ENCODE results near the gene ATP6V0D1. TPM values are rescaled to one million over a fixed set of nuclear protein-coding genes. Genes with fewer than 3 reads are reported as not detected.

Gene ATP6V0D1
- total RNA-seq, 1 donor from 2014 or later: 64.3 TPM

DNA sequence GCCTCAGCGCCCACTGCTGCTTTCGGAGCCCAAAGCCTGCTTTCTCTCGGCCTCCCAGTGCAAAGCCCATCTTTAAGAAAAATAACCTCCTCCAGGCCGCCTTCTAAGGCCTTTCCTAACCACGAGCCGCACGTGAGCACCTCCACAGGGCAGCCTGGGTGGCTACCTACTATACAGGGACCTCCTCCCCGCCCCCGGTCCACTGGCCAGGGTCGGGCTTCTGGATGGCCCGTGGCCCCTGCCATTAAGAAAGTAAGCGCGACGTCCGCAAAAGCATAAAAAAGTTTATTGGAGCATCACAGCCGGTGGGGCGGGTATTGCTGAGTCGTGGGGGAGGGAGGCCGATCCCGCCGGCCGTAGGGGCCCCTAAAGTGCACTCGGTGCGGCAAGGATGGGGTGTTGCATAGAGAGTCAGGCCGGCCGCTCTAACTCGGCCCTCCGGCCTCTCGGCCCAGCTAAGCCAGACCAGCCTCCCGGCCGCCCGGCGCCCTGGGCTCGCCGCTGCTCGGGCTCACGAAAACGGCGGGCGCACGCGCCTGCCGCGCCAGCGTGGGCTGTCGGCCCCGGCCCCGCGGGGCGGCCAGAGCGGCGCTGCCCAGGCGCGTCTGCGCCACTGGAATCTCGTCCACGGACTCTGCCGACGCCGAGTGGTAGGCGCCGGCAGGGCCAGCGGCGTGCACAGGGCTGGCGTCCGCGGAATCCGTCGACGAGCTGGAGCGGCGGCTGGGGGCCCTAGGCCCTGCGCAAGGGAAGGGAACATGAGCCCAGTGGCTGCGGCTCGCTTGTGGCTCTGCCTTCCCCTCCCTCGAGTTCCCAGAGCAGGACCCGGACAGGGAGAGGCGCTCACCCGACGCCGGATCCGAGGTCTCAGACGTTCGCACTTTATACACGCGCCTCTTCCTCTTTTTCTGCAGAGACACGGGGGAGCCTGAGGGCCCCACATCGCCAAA is 86.5 kb downstream of the ATP6V0D1 start:
- Histone ChIP-seq H3K36me3 (no peaks in the 10 kb centered on the region), H3K4me3 (peak overlapping the region; percentile 39 to 58), H3K27ac (peak overlapping the region; percentile 49 to 52), H3K4me1 (peaks cover 15 to 28% of the 10 kb centered on the region in 2 donors), H3K9me3 (no peaks in the 10 kb centered on the region), H3K27me3 (peaks cover 15% of the 10 kb centered on the region)
- DNase-seq (ENCODE audit: low spot score in 2 of 2): peak in 1 of 2 donors; percentile 67
- intact Hi-C loops (cut with DNase I): loop anchor here (10.0 kb wide), 1 partner anchor 110 kb away; no protein-coding TSS in a partner anchor
- TF ChIP-seq, protein P1, sequence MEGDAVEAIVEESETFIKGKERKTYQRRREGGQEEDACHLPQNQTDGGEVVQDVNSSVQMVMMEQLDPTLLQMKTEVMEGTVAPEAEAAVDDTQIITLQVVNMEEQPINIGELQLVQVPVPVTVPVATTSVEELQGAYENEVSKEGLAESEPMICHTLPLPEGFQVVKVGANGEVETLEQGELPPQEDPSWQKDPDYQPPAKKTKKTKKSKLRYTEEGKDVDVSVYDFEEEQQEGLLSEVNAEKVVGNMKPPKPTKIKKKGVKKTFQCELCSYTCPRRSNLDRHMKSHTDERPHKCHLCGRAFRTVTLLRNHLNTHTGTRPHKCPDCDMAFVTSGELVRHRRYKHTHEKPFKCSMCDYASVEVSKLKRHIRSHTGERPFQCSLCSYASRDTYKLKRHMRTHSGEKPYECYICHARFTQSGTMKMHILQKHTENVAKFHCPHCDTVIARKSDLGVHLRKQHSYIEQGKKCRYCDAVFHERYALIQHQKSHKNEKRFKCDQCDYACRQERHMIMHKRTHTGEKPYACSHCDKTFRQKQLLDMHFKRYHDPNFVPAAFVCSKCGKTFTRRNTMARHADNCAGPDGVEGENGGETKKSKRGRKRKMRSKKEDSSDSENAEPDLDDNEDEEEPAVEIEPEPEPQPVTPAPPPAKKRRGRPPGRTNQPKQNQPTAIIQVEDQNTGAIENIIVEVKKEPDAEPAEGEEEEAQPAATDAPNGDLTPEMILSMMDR (IDR thresholded peaks at IDR 0.05): no peak

DNA sequence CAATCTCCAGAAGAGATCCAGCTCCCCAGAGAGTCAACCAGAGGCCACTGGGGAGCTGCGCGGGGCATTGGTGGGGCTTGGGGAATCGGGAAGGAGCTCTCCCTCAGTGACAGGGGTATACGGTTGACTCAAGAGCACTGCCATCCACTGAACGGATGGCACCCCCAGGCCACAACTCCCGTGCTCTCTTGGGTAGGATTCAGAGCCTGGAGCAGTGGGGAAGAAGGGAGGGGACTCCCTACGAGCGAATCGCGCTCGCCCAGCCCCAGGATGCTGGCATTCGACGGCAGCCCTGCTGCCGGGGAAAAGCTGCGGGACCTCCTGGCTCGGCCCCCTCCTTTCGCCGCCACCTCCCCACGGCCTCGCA is 87.2 kb downstream of the ATP6V0D1 start:
- Histone ChIP-seq H3K4me1 (peaks cover 15 to 25% of the 10 kb centered on the region in 2 donors), H3K4me3 (peak overlapping the region; percentile 45 to 58), H3K9me3 (no peaks in the 10 kb centered on the region), H3K27me3 (peaks cover 15% of the 10 kb centered on the region), H3K36me3 (no peaks in the 10 kb centered on the region), H3K27ac (peak overlapping the region; percentile 49 to 52)
- intact Hi-C loops (cut with DNase I): loop anchor here (10.0 kb wide), 1 partner anchor 109 kb away; no protein-coding TSS in a partner anchor
- TF ChIP-seq, protein P1 (IDR thresholded peaks at IDR 0.05): no peak
- no peak for DNase-seq (ENCODE audit: low spot score in 2 of 2)

- Histone ChIP-seq H3K27ac (peak within 1 kb of the TSS; percentile 49 to 52), H3K27me3 (peaks cover 15% of the 10 kb centered on the region), H3K36me3 (no peaks in the 10 kb centered on the region), H3K9me3 (no peaks in the 10 kb centered on the region), H3K4me3 (peak within 1 kb of the TSS; percentile 45 to 58), H3K4me1 (peaks cover 15 to 25% of the 10 kb centered on the region in 2 donors)
- DNase-seq (ENCODE audit: low spot score in 2 of 2): peak; percentile 50 to 91
- intact Hi-C loops (cut with DNase I): loop anchor here (10.0 kb wide), 1 partner anchor 108 kb away; no protein-coding TSS in a partner anchor
- TF ChIP-seq, protein P1 (IDR thresholded peaks at IDR 0.05): peak; percentile 62 to 72 (median 69)
Observed at GRCh38 chr16:67393111-67393787, 87.7 kb downstream of the ATP6V0D1 start, which contains the start of gene TPPP3. TPPP3 (minus strand) TSS chr16:67393498; CDS start chr16:67391111, 2,387 bp downstream.

GRCh38 chr16:67392301-67393059 is 88.5 kb downstream of the ATP6V0D1 start:
- H3K36me3 ChIP-seq: no peaks in the 10 kb centered on the region
- no peaks in the 10 kb centered on the region for H3K9me3 ChIP-seq
- peaks cover 15 to 25% of the 10 kb centered on the region in 2 donors for H3K4me1 ChIP-seq
- H3K27me3 ChIP-seq: peaks cover 15% of the 10 kb centered on the region
- peak overlapping the region; percentile 45 to 58 for H3K4me3 ChIP-seq
- intact Hi-C loops (cut with DNase I): loop anchor here (10.0 kb wide), 1 partner anchor 108 kb away; no protein-coding TSS in a partner anchor
- no peak overlapping the region for H3K27ac ChIP-seq
- TF ChIP-seq, protein P1 (IDR thresholded peaks at IDR 0.05): no peak
- DNase-seq (ENCODE audit: low spot score in 2 of 2): peak in 1 of 2 donors; percentile 50

All from ascending aorta (tissue), 2 donors.